HepG2 (cell line): ENCODE results near the gene CRKL. TPM values are rescaled to one million over a fixed set of nuclear protein-coding genes. Genes with fewer than 3 reads are reported as not detected.
A peak's percentile ranks its signal among the peaks of the same experiment; 100 is the strongest.

Experiments used
- AKAP8 ChIP-seq: sonication (generic); formaldehyde crosslinking; IDR thresholded peaks from 2 replicates; pipeline ENCODE4 v1.5.1; 2020; ENCODE audit warnings: mild to moderate bottlenecking, missing genetic modification reagents
- BHLHE40 ChIP-seq: IDR thresholded peaks from 2 replicates; pipeline ENCODE4 v1.6.1; 2011; ENCODE audit warnings: low read length, improper control_type of control experiment
- CENPX ChIP-seq: sonication (generic); formaldehyde crosslinking; IDR thresholded peaks from 2 replicates; pipeline ENCODE4 v1.9.0; 2021; ENCODE audit warnings: mild to moderate bottlenecking, missing genetic modification reagents, moderate library complexity
- GATAD1 ChIP-seq: IDR thresholded peaks from 2 replicates; pipeline ENCODE4 v1.6.1; 2016; ENCODE audit warnings: missing genetic modification reagents, missing compliant biosample characterization
- GTF3A ChIP-seq: sonication (generic); formaldehyde crosslinking; conservative IDR thresholded peaks from 2 replicates; pipeline ENCODE4 v1.4.0; 2020; ENCODE audit warnings: mild to moderate bottlenecking, missing genetic modification reagents
- HINFP ChIP-seq: sonication (generic); formaldehyde crosslinking; IDR thresholded peaks from 2 replicates; pipeline ENCODE4 v1.4.0; 2020; ENCODE audit warnings: low read depth, mild to moderate bottlenecking, missing genetic modification reagents
- HOXD1 ChIP-seq: sonication (generic); formaldehyde crosslinking; IDR thresholded peaks from 2 replicates; pipeline ENCODE4 v1.5.0; 2020; ENCODE audit warnings: missing genetic modification reagents
- KLF15 ChIP-seq: sonication (generic); formaldehyde crosslinking; IDR thresholded peaks from 2 replicates; pipeline ENCODE4 v1.8.1; 2023; ENCODE audit warnings: borderline replicate concordance, mild to moderate bottlenecking, inconsistent platforms, missing genetic modification reagents, mixed read lengths
- RFX5 ChIP-seq: IDR thresholded peaks from 2 replicates; pipeline ENCODE4 v1.6.1; 2011; ENCODE audit warnings: low read depth, low read length, improper control_type of control experiment
- USF2 ChIP-seq, 2 experiments: sonication (generic) in 1 of 2; formaldehyde crosslinking in 1 of 2; IDR thresholded peaks; 2 replicates each; pipeline versions ENCODE4 v1.5.1 to v1.6.1; 2011 to 2020; ENCODE audit warnings: borderline replicate concordance in 1 of 2, low read depth in 1 of 2, low read length in 1 of 2, mild to moderate bottlenecking in 1 of 2, missing genetic modification reagents in 1 of 2, moderate library complexity in 1 of 2
- ZMAT3 ChIP-seq: sonication (generic); formaldehyde crosslinking; conservative IDR thresholded peaks from 2 replicates; pipeline ENCODE4 v1.7.0; 2021; ENCODE audit warnings: missing genetic modification reagents
- ZNF343 ChIP-seq: sonication (generic); formaldehyde crosslinking; IDR thresholded peaks from 2 replicates; pipeline ENCODE4 v1.4.0; 2020; ENCODE audit warnings: mild to moderate bottlenecking, missing genetic modification reagents
- ZNF383 ChIP-seq: sonication (generic); formaldehyde crosslinking; IDR thresholded peaks from 2 replicates; pipeline ENCODE4 v1.4.0; 2020; ENCODE audit warnings: missing genetic modification reagents, mild to moderate bottlenecking, borderline replicate concordance
- ZNF776 ChIP-seq: sonication (generic); formaldehyde crosslinking; IDR thresholded peaks from 2 replicates; pipeline ENCODE4 v1.4.0; 2020; ENCODE audit warnings: mild to moderate bottlenecking, missing genetic modification reagents
- ZNF788 ChIP-seq: sonication (generic); formaldehyde crosslinking; IDR thresholded peaks from 2 replicates; pipeline ENCODE4 v1.5.0; 2020; ENCODE audit warnings: mild to moderate bottlenecking, missing genetic modification reagents, borderline replicate concordance
- ZNF891 ChIP-seq: sonication (generic); formaldehyde crosslinking; IDR thresholded peaks from 2 replicates; pipeline ENCODE4 v1.5.0; 2020; ENCODE audit warnings: mild to moderate bottlenecking, missing genetic modification reagents
- polyA plus RNA-seq, 8 experiments: library from polyadenylated mRNA; depleted of rRNA in 3 of 8; stranded (reverse) in 7 of 8; unstranded in 1 of 8; fragments of >200 nt; fragmentation: Illumina TruSeq in 4 of 8; extraction: Trizol in 4 of 8; gene quantifications; 2 replicates each; pipeline versions ENCODE4 v1.2.1 to v1.2.3, GENCODE V29; 2011 to 2016; ENCODE audit warnings: low read depth in 4 of 8, missing spikeins in 1 of 8, mixed read lengths in 1 of 8; ENCODE audit not compliant: insufficient read depth in 1 of 8
- total RNA-seq, 5 experiments: library from RNA; depleted of rRNA; stranded (reverse); fragments of >200 nt; fragmentation: Illumina TruSeq; extraction: Trizol; gene quantifications; 2 replicates each; pipeline ENCODE4 v1.2.3, GENCODE V29; 2016; ENCODE audit warnings: low read depth in 1 of 5
- TF ChIP-seq, protein P1 (sequence below): sonication (generic); formaldehyde crosslinking; IDR thresholded peaks from 2 replicates; pipeline ENCODE4 v1.4.0; 2020; ENCODE audit warnings: missing genetic modification reagents
- TF ChIP-seq, protein P2 (sequence below): sonication (generic); formaldehyde crosslinking; IDR thresholded peaks from 2 replicates; pipeline ENCODE4 v1.4.0; 2020; ENCODE audit warnings: missing genetic modification reagents
- TF ChIP-seq, protein P3 (sequence below): sonication (generic); formaldehyde crosslinking; IDR thresholded peaks from 2 replicates; pipeline ENCODE4 v1.5.0; 2020; ENCODE audit warnings: mild to moderate bottlenecking, missing genetic modification reagents, moderate library complexity

Gene CRKL
- total and polyA plus RNA-seq, 2 of the 13 experiments (the other 11 are each of a cell fraction or from before 2014, with no cell fraction given), result 37.4 to 60.6 TPM

GRCh38 chr22:20949698-20950183 is 32.5 kb downstream of the CRKL start (continued):
- TF ChIP-seq, protein P1, sequence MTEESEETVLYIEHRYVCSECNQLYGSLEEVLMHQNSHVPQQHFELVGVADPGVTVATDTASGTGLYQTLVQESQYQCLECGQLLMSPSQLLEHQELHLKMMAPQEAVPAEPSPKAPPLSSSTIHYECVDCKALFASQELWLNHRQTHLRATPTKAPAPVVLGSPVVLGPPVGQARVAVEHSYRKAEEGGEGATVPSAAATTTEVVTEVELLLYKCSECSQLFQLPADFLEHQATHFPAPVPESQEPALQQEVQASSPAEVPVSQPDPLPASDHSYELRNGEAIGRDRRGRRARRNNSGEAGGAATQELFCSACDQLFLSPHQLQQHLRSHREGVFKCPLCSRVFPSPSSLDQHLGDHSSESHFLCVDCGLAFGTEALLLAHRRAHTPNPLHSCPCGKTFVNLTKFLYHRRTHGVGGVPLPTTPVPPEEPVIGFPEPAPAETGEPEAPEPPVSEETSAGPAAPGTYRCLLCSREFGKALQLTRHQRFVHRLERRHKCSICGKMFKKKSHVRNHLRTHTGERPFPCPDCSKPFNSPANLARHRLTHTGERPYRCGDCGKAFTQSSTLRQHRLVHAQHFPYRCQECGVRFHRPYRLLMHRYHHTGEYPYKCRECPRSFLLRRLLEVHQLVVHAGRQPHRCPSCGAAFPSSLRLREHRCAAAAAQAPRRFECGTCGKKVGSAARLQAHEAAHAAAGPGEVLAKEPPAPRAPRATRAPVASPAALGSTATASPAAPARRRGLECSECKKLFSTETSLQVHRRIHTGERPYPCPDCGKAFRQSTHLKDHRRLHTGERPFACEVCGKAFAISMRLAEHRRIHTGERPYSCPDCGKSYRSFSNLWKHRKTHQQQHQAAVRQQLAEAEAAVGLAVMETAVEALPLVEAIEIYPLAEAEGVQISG (CRISPR knock-in tag), result no peak; the same call in 1 of the 2 replicates
- no peak for TF ChIP-seq ZNF383 (CRISPR knock-in tag)
- TF ChIP-seq GATAD1, result peak; percentile 27; the same call in 1 of the 2 replicates
- TF ChIP-seq ZNF891 (CRISPR knock-in tag), result no peak
- TF ChIP-seq HOXD1 (CRISPR knock-in tag), result no peak
- TF ChIP-seq RFX5, result no peak
- TF ChIP-seq CENPX (CRISPR knock-in tag), result no peak
- TF ChIP-seq, protein P2, sequence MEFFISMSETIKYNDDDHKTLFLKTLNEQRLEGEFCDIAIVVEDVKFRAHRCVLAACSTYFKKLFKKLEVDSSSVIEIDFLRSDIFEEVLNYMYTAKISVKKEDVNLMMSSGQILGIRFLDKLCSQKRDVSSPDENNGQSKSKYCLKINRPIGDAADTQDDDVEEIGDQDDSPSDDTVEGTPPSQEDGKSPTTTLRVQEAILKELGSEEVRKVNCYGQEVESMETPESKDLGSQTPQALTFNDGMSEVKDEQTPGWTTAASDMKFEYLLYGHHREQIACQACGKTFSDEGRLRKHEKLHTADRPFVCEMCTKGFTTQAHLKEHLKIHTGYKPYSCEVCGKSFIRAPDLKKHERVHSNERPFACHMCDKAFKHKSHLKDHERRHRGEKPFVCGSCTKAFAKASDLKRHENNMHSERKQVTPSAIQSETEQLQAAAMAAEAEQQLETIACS, result no peak
- TF ChIP-seq GTF3A, result no peak
- TF ChIP-seq HINFP (CRISPR knock-in tag), result no peak
- TF ChIP-seq AKAP8 (CRISPR knock-in tag), result no peak
- TF ChIP-seq ZNF343 (CRISPR knock-in tag), result no peak
- TF ChIP-seq ZMAT3, result no peak
- TF ChIP-seq ZNF776, result no peak
- no peak for TF ChIP-seq BHLHE40
- no peak for TF ChIP-seq KLF15 (CRISPR knock-in tag)
- TF ChIP-seq USF2 (IDR thresholded peaks at IDR 0.05; ENCODE audit: low read depth, low read length), result no peak
- no peak for TF ChIP-seq USF2 (CRISPR knock-in tag; IDR thresholded peaks at IDR 0.05; ENCODE audit: borderline replicate concordance)
- TF ChIP-seq, protein P3, sequence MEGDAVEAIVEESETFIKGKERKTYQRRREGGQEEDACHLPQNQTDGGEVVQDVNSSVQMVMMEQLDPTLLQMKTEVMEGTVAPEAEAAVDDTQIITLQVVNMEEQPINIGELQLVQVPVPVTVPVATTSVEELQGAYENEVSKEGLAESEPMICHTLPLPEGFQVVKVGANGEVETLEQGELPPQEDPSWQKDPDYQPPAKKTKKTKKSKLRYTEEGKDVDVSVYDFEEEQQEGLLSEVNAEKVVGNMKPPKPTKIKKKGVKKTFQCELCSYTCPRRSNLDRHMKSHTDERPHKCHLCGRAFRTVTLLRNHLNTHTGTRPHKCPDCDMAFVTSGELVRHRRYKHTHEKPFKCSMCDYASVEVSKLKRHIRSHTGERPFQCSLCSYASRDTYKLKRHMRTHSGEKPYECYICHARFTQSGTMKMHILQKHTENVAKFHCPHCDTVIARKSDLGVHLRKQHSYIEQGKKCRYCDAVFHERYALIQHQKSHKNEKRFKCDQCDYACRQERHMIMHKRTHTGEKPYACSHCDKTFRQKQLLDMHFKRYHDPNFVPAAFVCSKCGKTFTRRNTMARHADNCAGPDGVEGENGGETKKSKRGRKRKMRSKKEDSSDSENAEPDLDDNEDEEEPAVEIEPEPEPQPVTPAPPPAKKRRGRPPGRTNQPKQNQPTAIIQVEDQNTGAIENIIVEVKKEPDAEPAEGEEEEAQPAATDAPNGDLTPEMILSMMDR, result no peak
- peak; percentile 47; the same call in 1 of the 2 replicates for TF ChIP-seq ZNF788 (CRISPR knock-in tag)
